A673 (cell line): ENCODE data around the gene FMN2. TPM values are rescaled to one million over a fixed set of nuclear protein-coding genes. Genes with fewer than 3 reads are reported as not detected.

Experiments
- BruUV-seq: library from RNA; stranded (reverse); fragments of 400-500 nt; replicated peaks from 2 replicates; lab custom pipeline; 2021; lab: Mats Ljungman, UMichigan
- CTCF ChIA-PET: fragments of 300-600 bp; sonication (Branson Sonifier 250); formaldehyde crosslinking; loops from one replicate; lab custom pipeline; 2022; ENCODE audit warnings: antibody characterized with exemption; lab: Charles Lee
- POLR2A ChIA-PET: fragments of 300-600 bp; sonication (Branson Sonifier 250); formaldehyde crosslinking; loops from one replicate; lab custom pipeline; 2022; ENCODE audit warnings: antibody characterized with exemption; ENCODE audit not compliant: low non-redundant PET; lab: Charles Lee
- DNase-seq: peaks from one replicate; pipeline ENCODE4 v3.0.0-alpha.2; 2015; ENCODE audit warnings: low spot score
- H3K27ac ChIP-seq: fragments of 200-600 bp; sonication (generic); 2 replicates; pipeline ENCODE4 v1.5.1; 2016; ENCODE audit warnings: mixed run types, low read depth, mild to moderate bottlenecking, mixed read lengths, antibody characterized with exemption, low read length; ENCODE audit not compliant: poor library complexity, severe bottlenecking
- H3K27me3 ChIP-seq: fragments of 200-600 bp; sonication (generic); replicated peaks from 2 replicates; pipeline ENCODE4 v1.6.1; 2017; ENCODE audit warnings: mixed run types, low read depth, mild to moderate bottlenecking, mixed read lengths, antibody characterized with exemption, low read length; ENCODE audit not compliant: insufficient read depth, poor library complexity
- H3K36me3 ChIP-seq: fragments of 200-600 bp; sonication (generic); 2 replicates; pipeline ENCODE4 v1.6.1; 2016; ENCODE audit warnings: mixed run types, mild to moderate bottlenecking, mixed read lengths, antibody characterized with exemption, low read length; ENCODE audit not compliant: insufficient read depth, poor library complexity, severe bottlenecking
- H3K4me1 ChIP-seq: fragments of 200-600 bp; sonication (generic); 2 replicates; pipeline ENCODE4 v1.6.1; 2017; ENCODE audit warnings: mixed run types, mild to moderate bottlenecking, mixed read lengths, antibody characterized with exemption, low read length; ENCODE audit not compliant: insufficient read depth, poor library complexity, severe bottlenecking
- H3K4me3 ChIP-seq: fragments of 200-600 bp; sonication (generic); 2 replicates; pipeline ENCODE4 v1.5.1; 2016; ENCODE audit warnings: low read depth, mixed run types, mild to moderate bottlenecking, mixed read lengths, low read length; ENCODE audit not compliant: poor library complexity, severe bottlenecking
- H3K9me3 ChIP-seq: fragments of 200-600 bp; sonication (generic); 2 replicates; pipeline ENCODE4 v1.6.1; 2016; ENCODE audit warnings: mixed run types, low read depth, mild to moderate bottlenecking, mixed read lengths, antibody characterized with exemption, low read length; ENCODE audit not compliant: poor library complexity, severe bottlenecking
- EZH2 ChIP-seq: fragments of 200-600 bp; sonication (generic); IDR thresholded peaks from 2 replicates; pipeline ENCODE4 v1.6.1; 2017; ENCODE audit warnings: borderline replicate concordance, low read depth, mild to moderate bottlenecking, mixed read lengths, antibody characterized with exemption, low read length; ENCODE audit not compliant: poor library complexity, severe bottlenecking
- intact Hi-C: fragments of 100-400 bp; cut with micrococcal nuclease; formaldehyde crosslinking; loops from one replicate; pipeline ENCODE4 v1.10.0; 2022; ENCODE audit not compliant: unreplicated experiment
- total RNA-seq: library from RNA; stranded (reverse); gene quantifications from 2 replicates; pipeline ENCODE4 v1.2.3, GENCODE V29; 2021
- TF ChIP-seq, protein P1 (sequence below): fragments of 300-800, 200-600 bp; sonication (generic); conservative IDR thresholded peaks from 2 replicates; pipeline ENCODE4 v1.5.1; 2017; ENCODE audit warnings: low read depth, mild to moderate bottlenecking, antibody characterized with exemption, low read length, moderate library complexity, mixed read lengths

FMN2 gene
- total RNA-seq, 1 experiment from 2014 or later = not detected

DNA sequence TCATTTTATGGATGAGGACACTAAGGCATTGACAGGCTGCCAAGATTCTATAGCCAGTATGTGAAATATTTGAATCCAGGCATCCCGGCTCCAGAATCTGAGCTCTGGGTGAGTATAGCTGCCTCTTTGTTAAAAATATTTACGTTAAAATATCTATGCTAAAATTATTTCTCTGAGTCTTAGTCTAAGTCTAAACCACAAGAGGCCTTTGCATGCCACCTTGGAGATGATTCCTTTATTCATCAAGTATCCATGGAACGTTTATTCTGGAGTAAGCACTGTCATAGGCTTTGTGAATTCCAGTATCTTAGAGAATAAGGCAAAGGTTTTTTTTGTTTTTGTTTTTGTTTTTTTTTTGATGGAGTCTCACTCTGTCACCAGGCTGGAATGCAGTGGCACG lies 403.9 kb downstream of the FMN2 start:
- intact Hi-C loops = no loop called here
- BruUV-seq = no TSS peak
- H3K9me3 ChIP-seq = no peaks in the 10 kb centered on the region
- H3K4me1 ChIP-seq = no peaks in the 10 kb centered on the region
- H3K4me3 ChIP-seq = no peak overlapping the region
- H3K27me3 ChIP-seq = no peaks in the 10 kb centered on the region
- POLR2A ChIA-PET = no interaction called here
- no peaks in the 10 kb centered on the region for H3K36me3 ChIP-seq
- CTCF ChIA-PET = no interaction called here
- no peak for DNase-seq
- no peak overlapping the region for H3K27ac ChIP-seq
- no peak for TF ChIP-seq EZH2

DNA sequence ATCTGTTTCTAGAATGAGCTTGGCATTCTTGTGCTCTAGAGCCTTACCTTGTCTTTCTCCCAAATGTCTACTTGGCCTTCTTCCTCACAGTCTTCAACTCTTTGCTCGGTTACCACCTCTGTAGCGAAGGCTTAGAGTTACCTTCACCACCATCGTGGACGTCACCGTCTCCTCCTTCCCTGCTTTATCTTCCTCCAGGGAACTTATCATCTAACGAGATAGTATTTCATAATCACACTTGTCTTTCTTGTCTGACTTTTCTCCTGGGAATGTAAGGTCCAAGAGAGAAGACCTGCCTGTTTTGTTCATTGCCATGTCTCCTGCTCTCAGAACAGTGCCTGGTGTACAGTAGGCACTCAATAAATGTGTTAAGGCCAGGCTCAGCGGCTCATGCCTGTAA lies 404.7 kb downstream of the FMN2 start:
- Histone ChIP-seq H3K4me3 (no peak overlapping the region), H3K4me1 (no peaks in the 10 kb centered on the region), H3K36me3 (no peaks in the 10 kb centered on the region), H3K27ac (no peak overlapping the region), H3K9me3 (no peaks in the 10 kb centered on the region), H3K27me3 (no peaks in the 10 kb centered on the region)
- ChIA-PET CTCF (no interaction called here), POLR2A (no interaction called here)
- BruUV-seq = no TSS peak
- intact Hi-C loops = no loop called here
- TF ChIP-seq, protein P1, sequence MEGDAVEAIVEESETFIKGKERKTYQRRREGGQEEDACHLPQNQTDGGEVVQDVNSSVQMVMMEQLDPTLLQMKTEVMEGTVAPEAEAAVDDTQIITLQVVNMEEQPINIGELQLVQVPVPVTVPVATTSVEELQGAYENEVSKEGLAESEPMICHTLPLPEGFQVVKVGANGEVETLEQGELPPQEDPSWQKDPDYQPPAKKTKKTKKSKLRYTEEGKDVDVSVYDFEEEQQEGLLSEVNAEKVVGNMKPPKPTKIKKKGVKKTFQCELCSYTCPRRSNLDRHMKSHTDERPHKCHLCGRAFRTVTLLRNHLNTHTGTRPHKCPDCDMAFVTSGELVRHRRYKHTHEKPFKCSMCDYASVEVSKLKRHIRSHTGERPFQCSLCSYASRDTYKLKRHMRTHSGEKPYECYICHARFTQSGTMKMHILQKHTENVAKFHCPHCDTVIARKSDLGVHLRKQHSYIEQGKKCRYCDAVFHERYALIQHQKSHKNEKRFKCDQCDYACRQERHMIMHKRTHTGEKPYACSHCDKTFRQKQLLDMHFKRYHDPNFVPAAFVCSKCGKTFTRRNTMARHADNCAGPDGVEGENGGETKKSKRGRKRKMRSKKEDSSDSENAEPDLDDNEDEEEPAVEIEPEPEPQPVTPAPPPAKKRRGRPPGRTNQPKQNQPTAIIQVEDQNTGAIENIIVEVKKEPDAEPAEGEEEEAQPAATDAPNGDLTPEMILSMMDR = no peak
- TF ChIP-seq EZH2 = no peak
- no peak for DNase-seq

DNA sequence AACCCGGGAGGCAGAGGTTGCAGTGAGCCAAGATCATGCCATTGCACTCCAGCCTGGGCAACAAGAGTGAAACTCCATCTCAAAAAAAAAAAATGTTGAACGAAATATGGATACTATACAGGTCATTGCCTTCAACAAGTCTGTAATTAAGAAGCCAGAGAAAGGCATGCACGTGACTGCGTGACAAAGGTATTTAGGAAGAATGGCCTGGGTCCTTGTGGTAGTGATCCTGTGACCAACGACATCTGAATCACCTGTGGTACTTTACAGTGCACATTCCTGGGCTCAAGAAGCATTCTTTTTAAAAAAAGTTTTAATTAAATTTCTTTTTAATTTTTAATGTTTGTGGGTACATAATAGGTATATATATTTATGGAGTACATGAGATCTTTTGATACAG lies 405.3 kb downstream of the FMN2 start:
- H3K9me3 ChIP-seq = no peaks in the 10 kb centered on the region
- no peak overlapping the region for H3K4me3 ChIP-seq
- H3K27ac ChIP-seq = no peak overlapping the region
- no peaks in the 10 kb centered on the region for H3K36me3 ChIP-seq
- TF ChIP-seq, protein P1 = no peak
- TF ChIP-seq EZH2 = no peak
- DNase-seq = no peak
- intact Hi-C loops = no loop called here
- H3K4me1 ChIP-seq = no peaks in the 10 kb centered on the region
- ChIA-PET CTCF (no interaction called here), POLR2A (no interaction called here)
- no TSS peak for BruUV-seq
- peaks cover under 1% of the 10 kb centered on the region for H3K27me3 ChIP-seq

DNA sequence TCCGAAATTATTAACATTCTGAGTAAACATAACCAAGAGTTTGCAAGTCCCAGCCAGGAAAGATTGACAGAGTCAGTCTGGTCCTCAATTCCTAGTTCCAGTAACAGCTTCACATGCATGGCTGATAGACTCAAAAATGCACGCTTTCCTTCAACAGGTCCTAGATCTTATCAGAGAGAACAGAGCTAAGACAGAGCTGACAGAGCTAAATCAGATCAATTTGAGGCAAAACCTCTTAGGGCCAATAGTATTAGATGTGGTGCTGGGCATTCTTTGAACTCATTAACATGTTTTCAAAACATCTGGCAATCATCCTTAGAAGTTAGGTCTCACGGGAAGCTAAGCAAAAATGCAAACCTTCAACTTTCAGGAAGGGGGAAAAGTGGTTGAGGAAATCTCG lies 406.2 kb downstream of the FMN2 start:
- Histone ChIP-seq H3K36me3 (no peaks in the 10 kb centered on the region), H3K9me3 (no peaks in the 10 kb centered on the region), H3K4me1 (no peaks in the 10 kb centered on the region), H3K27ac (no peak overlapping the region), H3K4me3 (no peak overlapping the region), H3K27me3 (peaks cover 4% of the 10 kb centered on the region)
- no peak for DNase-seq
- CTCF ChIA-PET = no interaction called here
- intact Hi-C loops = no loop called here
- POLR2A ChIA-PET = no interaction called here
- no TSS peak for BruUV-seq
- TF ChIP-seq, protein P1 = no peak
- no peak for TF ChIP-seq EZH2
